HT1080 (cell line): Measurements from ENCODE around the gene BPIFA1. TPM values are rescaled to one million over a fixed set of nuclear protein-coding genes. Genes with fewer than 3 reads are reported as not detected.
A peak's percentile ranks its signal among the peaks of the same experiment; 100 is the strongest.

Experiments used
- DNase-seq: peaks from one replicate; pipeline ENCODE4 v3.0.0-alpha.2; 2015; ENCODE audit warnings: low read depth
- total RNA-seq: library from RNA; depleted of rRNA; stranded (reverse); fragments of >200 nt; shearing (Covaris generic); gene quantifications from 2 replicates; pipeline ENCODE4 v1.2.3, GENCODE V29; 2014

Gene BPIFA1
- total RNA-seq, 1 experiment from 2014 or later: not detected

- no peak for DNase-seq
These were observed 4.4 kb downstream of the BPIFA1 start for GRCh38 chr20:33239979-33240736.

GRCh38 chr20:33240923-33241322 is 5.1 kb downstream of the BPIFA1 start:
- no peak for DNase-seq

- no peak for DNase-seq
These were observed 6.7 kb downstream of the BPIFA1 start for GRCh38 chr20:33242319-33243100.

- no peak for DNase-seq
These were observed 10.3 kb downstream of the BPIFA1 start for GRCh38 chr20:33246077-33246476.

GRCh38 chr20:33249456-33249855 is 13.7 kb downstream of the BPIFA1 start:
- no peak for DNase-seq

GRCh38 chr20:33250666-33251065 is 14.9 kb downstream of the BPIFA1 start:
- no peak for DNase-seq

- DNase-seq: no peak
These were observed 15.7 kb downstream of the BPIFA1 start for GRCh38 chr20:33251496-33251895.

- DNase-seq: no peak
These were observed 16.7 kb downstream of the BPIFA1 start for GRCh38 chr20:33252460-33252859.

- no peak for DNase-seq
These were observed 19.2 kb downstream of the BPIFA1 start for GRCh38 chr20:33255005-33255404.

GRCh38 chr20:33257237-33257636 is 21.4 kb downstream of the BPIFA1 start:
- DNase-seq: no peak

GRCh38 chr20:33259371-33259770 is 23.6 kb downstream of the BPIFA1 start:
- no peak for DNase-seq

- no peak for DNase-seq
These were observed 25.7 kb downstream of the BPIFA1 start for GRCh38 chr20:33261465-33261864.

GRCh38 chr20:33262658-33263065 is 26.9 kb downstream of the BPIFA1 start:
- peak; percentile 47 for DNase-seq

GRCh38 chr20:33263784-33264183 is 28.0 kb downstream of the BPIFA1 start:
- no peak for DNase-seq

GRCh38 chr20:33267701-33268100 is 31.9 kb downstream of the BPIFA1 start:
- DNase-seq: no peak

- DNase-seq: no peak
These were observed 36.5 kb downstream of the BPIFA1 start for GRCh38 chr20:33272155-33272873.

- peak; percentile 11 for DNase-seq
These were observed 37.5 kb downstream of the BPIFA1 start for GRCh38 chr20:33273117-33273851.

- no peak for DNase-seq
These were observed 39.4 kb downstream of the BPIFA1 start for GRCh38 chr20:33275215-33275614.

GRCh38 chr20:33275871-33276270 is 40.1 kb downstream of the BPIFA1 start:
- DNase-seq: no peak

- no peak for DNase-seq
These were observed 40.7 kb downstream of the BPIFA1 start for GRCh38 chr20:33276303-33277113.
